WERI-Rb-1 (cell line): ENCODE results near the gene HCFC1.

Source experiments
- DNase-seq: peaks from one replicate; pipeline ENCODE4 v3.0.0-alpha.2; 2020
- H3K27ac ChIP-seq: fragments of 250-450 bp; sonication (Bioruptor Pico); 2 replicates; pipeline ENCODE4 v1.5.1; 2020; ENCODE audit warnings: mild to moderate bottlenecking, moderate library complexity
- H3K27me3 ChIP-seq: fragments of 250-450 bp; sonication (Bioruptor Pico); 2 replicates; pipeline ENCODE4 v1.5.1; 2021; ENCODE audit warnings: mild to moderate bottlenecking, low read depth, moderate library complexity; ENCODE audit not compliant: insufficient read depth, severe bottlenecking
- H3K36me3 ChIP-seq: fragments of 250-450 bp; sonication (Bioruptor Pico); 2 replicates; pipeline ENCODE4 v1.5.1; 2020; ENCODE audit warnings: mild to moderate bottlenecking, moderate library complexity
- H3K4me3 ChIP-seq: 2 replicates; pipeline ENCODE4 v1.5.1; 2011; ENCODE audit warnings: low read depth, mild to moderate bottlenecking, control low read depth, low read length
- H3K9me3 ChIP-seq: fragments of 250-450 bp; sonication (Bioruptor Pico); 2 replicates; pipeline ENCODE4 v1.5.1; 2021; ENCODE audit warnings: mild to moderate bottlenecking, moderate library complexity; ENCODE audit not compliant: severe bottlenecking
- CTCF ChIP-seq: IDR thresholded peaks from 2 replicates; pipeline ENCODE4 v1.5.1; 2011; ENCODE audit warnings: low read depth, mild to moderate bottlenecking, control low read depth, inconsistent platforms, low read length

The HCFC1 gene

GRCh38 chrX:153951683-153952372 is 19.8 kb downstream of the HCFC1 start:
- H3K4me3 ChIP-seq = no peak overlapping the region
- H3K9me3 ChIP-seq = no peaks in the 10 kb centered on the region
- TF ChIP-seq CTCF = no peak
- H3K27me3 ChIP-seq = peaks cover 43% of the 10 kb centered on the region
- no peak overlapping the region for H3K27ac ChIP-seq
- no peak for DNase-seq
- peaks cover 91% of the 10 kb centered on the region for H3K36me3 ChIP-seq

GRCh38 chrX:153950127-153950526 is 21.5 kb downstream of the HCFC1 start:
- no peak for TF ChIP-seq CTCF
- H3K36me3 ChIP-seq = peaks cover 83% of the 10 kb centered on the region
- no peak overlapping the region for H3K27ac ChIP-seq
- no peaks in the 10 kb centered on the region for H3K9me3 ChIP-seq
- no peak for DNase-seq
- H3K27me3 ChIP-seq = peaks cover 44% of the 10 kb centered on the region
- no peak overlapping the region for H3K4me3 ChIP-seq

- Histone ChIP-seq H3K4me3 (no peak overlapping the region), H3K27ac (peak overlapping the region; percentile 49), H3K27me3 (peaks cover 43% of the 10 kb centered on the region), H3K9me3 (no peaks in the 10 kb centered on the region), H3K36me3 (peaks cover 73% of the 10 kb centered on the region)
- no peak for DNase-seq
- TF ChIP-seq CTCF = no peak
Measured at GRCh38 chrX:153948847-153949805, 22.5 kb downstream of the HCFC1 start.

- Histone ChIP-seq H3K4me3 (no peak overlapping the region), H3K9me3 (no peaks in the 10 kb centered on the region), H3K36me3 (peaks cover 62% of the 10 kb centered on the region), H3K27ac (peak overlapping the region; percentile 49), H3K27me3 (peaks cover 41% of the 10 kb centered on the region)
- no peak for TF ChIP-seq CTCF
- DNase-seq = no peak
Measured at GRCh38 chrX:153948002-153948466, 23.6 kb downstream of the HCFC1 start.

- peaks cover 54% of the 10 kb centered on the region for H3K36me3 ChIP-seq
- H3K27me3 ChIP-seq = peaks cover 39% of the 10 kb centered on the region
- TF ChIP-seq CTCF = peak; percentile 96
- peak; percentile 92 for DNase-seq
- H3K9me3 ChIP-seq = no peaks in the 10 kb centered on the region
- H3K4me3 ChIP-seq = no peak overlapping the region
- peak overlapping the region; percentile 49 for H3K27ac ChIP-seq
Measured at GRCh38 chrX:153947009-153947769, 24.4 kb downstream of the HCFC1 start.
